Hepatocyte (in vitro differentiated cells): ENCODE data around the gene SCFD2. TPM values are rescaled to one million over a fixed set of nuclear protein-coding genes. Genes with fewer than 3 reads are reported as not detected.
A peak's percentile ranks its signal among the peaks of the same experiment; 100 is the strongest.

Experiments used
- DNase-seq: peaks from one replicate; pipeline ENCODE4 v3.0.0-alpha.2; 2016; ENCODE audit warnings: low spot score
- H2AFZ ChIP-seq: fragments of 200-600 bp; sonication (generic); 2 replicates; pipeline ENCODE4 v1.6.0; 2016; ENCODE audit warnings: antibody characterized with exemption, mild to moderate bottlenecking
- H3K27ac ChIP-seq: fragments of 200-600 bp; sonication (generic); 2 replicates; pipeline ENCODE4 v1.5.1; 2016; ENCODE audit warnings: mild to moderate bottlenecking
- H3K27me3 ChIP-seq: fragments of 200-600 bp; sonication (generic); 2 replicates; pipeline ENCODE4 v1.6.1; 2016
- H3K36me3 ChIP-seq: fragments of 200-600 bp; sonication (generic); replicated peaks from 2 replicates; pipeline ENCODE4 v1.5.1; 2016; ENCODE audit warnings: low read depth; ENCODE audit not compliant: insufficient read depth
- H3K4me1 ChIP-seq: fragments of 200-600 bp; sonication (generic); 2 replicates; pipeline ENCODE4 v1.5.1; 2016; ENCODE audit warnings: mild to moderate bottlenecking, moderate library complexity; ENCODE audit not compliant: insufficient read depth
- H3K4me2 ChIP-seq: fragments of 200-600 bp; sonication (generic); 2 replicates; pipeline ENCODE4 v1.6.0; 2016
- H3K4me3 ChIP-seq: fragments of 200-600 bp; sonication (generic); 2 replicates; pipeline ENCODE4 v1.5.1; 2016; ENCODE audit warnings: mild to moderate bottlenecking
- H3K79me2 ChIP-seq: fragments of 200-600 bp; sonication (generic); 2 replicates; pipeline ENCODE4 v1.6.0; 2017; ENCODE audit warnings: mild to moderate bottlenecking
- H3K9me2 ChIP-seq: fragments of 200-600 bp; sonication (generic); replicated peaks from 2 replicates; pipeline ENCODE4 v1.6.0; 2017; ENCODE audit warnings: mild to moderate bottlenecking; ENCODE audit not compliant: insufficient read depth
- H3K9me3 ChIP-seq: fragments of 200-600 bp; sonication (generic); 2 replicates; pipeline ENCODE4 v1.5.1; 2016; ENCODE audit warnings: low read depth, mild to moderate bottlenecking
- H4K20me1 ChIP-seq: fragments of 200-600 bp; sonication (generic); 2 replicates; pipeline ENCODE4 v1.6.0; 2016; ENCODE audit warnings: mild to moderate bottlenecking; ENCODE audit not compliant: insufficient read depth, poor library complexity, severe bottlenecking
- CTCF ChIP-seq: fragments of 200-600 bp; sonication (generic); IDR thresholded peaks from 2 replicates; pipeline ENCODE4 v1.5.1; 2016; ENCODE audit warnings: antibody characterized with exemption, mild to moderate bottlenecking; ENCODE audit not compliant: poor library complexity
- EZH2 ChIP-seq: fragments of 200-600 bp; sonication (generic); IDR thresholded peaks from 2 replicates; pipeline ENCODE4 v1.6.1; 2016; ENCODE audit warnings: antibody characterized with exemption, mild to moderate bottlenecking, borderline replicate concordance
- EZH2phosphoT487 ChIP-seq: fragments of 200-600 bp; sonication (generic); IDR thresholded peaks from one replicate; pipeline ENCODE4 v1.6.1; 2018; ENCODE audit warnings: antibody characterized with exemption, mild to moderate bottlenecking, low read depth, moderate library complexity; ENCODE audit not compliant: unreplicated experiment, severe bottlenecking
- WGBS: methylation state at CpG from one replicate; pipeline ENCODE4 v1.1.6; 2016; ENCODE audit warnings: low lambda C conversion rate; ENCODE audit errors: missing lambda C conversion rate; 5-methylcytosine and 5-hydroxymethylcytosine counted together
- polyA plus RNA-seq: library from polyadenylated mRNA; unstranded; fragments of >200 nt; fragmentation: Nextera tagmentation; extraction: Ambion mirVana; gene quantifications from 2 replicates; pipeline ENCODE4 v1.2.1, GENCODE V29; 2016
- total RNA-seq: library from RNA; depleted of rRNA; stranded (reverse); fragments of >200 nt; gene quantifications from 2 replicates; pipeline ENCODE4 v1.2.3, GENCODE V29; 2014

SCFD2 gene
- total and polyA plus RNA-seq, 2 experiments from 2014 or later: 8.4 to 15.7 TPM

GRCh38 chr4:52996261-52997131, 369.4 kb downstream of the SCFD2 start:
- H3K4me1 ChIP-seq: peaks cover 23% of the 10 kb centered on the region
- no peaks in the 10 kb centered on the region for H3K27me3 ChIP-seq
- no peak for TF ChIP-seq EZH2
- TF ChIP-seq CTCF: no peak
- TF ChIP-seq EZH2phosphoT487: no peak
- no peaks in the 10 kb centered on the region for H3K79me2 ChIP-seq
- H3K9me2 ChIP-seq: no peaks in the 10 kb centered on the region
- H3K9me3 ChIP-seq: no peaks in the 10 kb centered on the region
- WGBS: 27% methylated on average over 7 of the region's 7 CpGs
- no peak overlapping the region for H2AFZ ChIP-seq
- H3K36me3 ChIP-seq: no peaks in the 10 kb centered on the region
- H3K27ac ChIP-seq: peak overlapping the region; percentile 77
- H4K20me1 ChIP-seq: no peaks in the 10 kb centered on the region
- peak; percentile 44 for DNase-seq
- H3K4me3 ChIP-seq: no peak overlapping the region
- peak overlapping the region; percentile 8 for H3K4me2 ChIP-seq

- WGBS: 74% methylated on average over 5 of the region's 5 CpGs
- peak overlapping the region; percentile 8 for H3K4me2 ChIP-seq
Observed at GRCh38 chr4:52995360-52996030, 370.4 kb downstream of the SCFD2 start.

DNA sequence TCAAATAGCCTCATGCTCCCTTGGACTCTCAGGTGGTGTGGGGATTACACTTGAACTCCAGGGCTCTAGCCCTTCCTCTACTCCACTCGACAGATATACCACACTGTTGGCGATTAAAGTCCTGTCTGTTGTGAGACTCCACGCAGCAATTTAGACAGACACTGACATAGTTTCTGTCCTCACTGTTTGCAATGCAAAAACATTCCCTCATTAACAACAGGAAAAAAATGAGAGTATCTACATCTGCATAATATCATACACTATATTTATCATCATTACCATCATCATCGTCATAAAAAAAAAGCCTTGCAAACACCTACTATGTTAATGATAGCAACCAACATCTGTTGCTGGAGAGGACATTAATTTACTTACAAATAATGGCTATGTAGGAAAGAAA, 371.3 kb downstream of the SCFD2 start:
- peaks cover 24% of the 10 kb centered on the region for H3K4me1 ChIP-seq
- 93% methylated on average over 4 of the region's 4 CpGs for WGBS
- H3K9me2 ChIP-seq: no peaks in the 10 kb centered on the region
- no peak for TF ChIP-seq CTCF
- TF ChIP-seq EZH2: no peak
- no peak for TF ChIP-seq EZH2phosphoT487
- H4K20me1 ChIP-seq: no peaks in the 10 kb centered on the region
- H3K9me3 ChIP-seq: no peaks in the 10 kb centered on the region
- H3K27me3 ChIP-seq: no peaks in the 10 kb centered on the region
- H3K4me2 ChIP-seq: no peak overlapping the region
- H3K36me3 ChIP-seq: no peaks in the 10 kb centered on the region
- H3K4me3 ChIP-seq: no peak overlapping the region
- no peak overlapping the region for H2AFZ ChIP-seq
- H3K27ac ChIP-seq: peak overlapping the region; percentile 15
- DNase-seq: no peak
- H3K79me2 ChIP-seq: no peaks in the 10 kb centered on the region

More at GRCh38 chr4:52995360-52996030, 370.4 kb downstream of the SCFD2 start:
- Histone ChIP-seq H3K4me3 (no peak overlapping the region), H3K9me3 (no peaks in the 10 kb centered on the region), H3K27me3 (no peaks in the 10 kb centered on the region), H4K20me1 (no peaks in the 10 kb centered on the region), H3K9me2 (no peaks in the 10 kb centered on the region), H3K27ac (peak overlapping the region; percentile 77), H3K79me2 (no peaks in the 10 kb centered on the region), H3K4me1 (peaks cover 23% of the 10 kb centered on the region), H3K36me3 (no peaks in the 10 kb centered on the region), H2AFZ (no peak overlapping the region)
- no peak for DNase-seq
- TF ChIP-seq EZH2phosphoT487 (no peak), CTCF (no peak), EZH2 (no peak)
